Activated CD4-positive, CD25-positive, alpha-beta regulatory T cell (primary cell): ENCODE results near the gene UQCC2.

Source experiments
- DNase-seq, 4 experiments: peaks; one replicate each; lab custom pipeline; 2025; lab: John Stamatoyannopoulos, UW

UQCC2 gene

DNA sequence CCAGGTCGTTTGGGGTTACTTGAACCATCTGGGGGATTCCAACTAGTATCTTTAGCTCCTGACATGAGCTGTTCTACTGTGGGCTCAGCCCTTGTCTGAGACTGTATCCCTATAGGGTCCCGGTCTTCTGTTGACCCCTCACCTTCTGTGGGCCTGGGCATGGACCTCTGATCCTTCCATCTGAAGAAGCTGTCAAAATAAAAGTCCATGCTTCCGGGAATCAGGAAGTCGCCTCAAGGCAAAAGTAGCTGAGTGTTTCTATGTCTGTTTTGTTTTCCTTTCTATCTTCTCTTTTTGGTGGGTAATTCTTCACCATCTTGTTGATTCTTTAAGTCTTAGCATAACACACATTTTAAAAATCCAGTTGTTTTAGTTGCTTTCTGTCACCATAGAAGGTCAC, 60.1 kb downstream of the UQCC2 start:
- DNase-seq = no peak
